GM18499 (cell line): ENCODE measurements around the gene KCNJ18.
"Not testable (repeated sequence)": the region's sequence is repeated elsewhere in the genome, so short reads cannot be mapped to it uniquely, and the experiment has no call there.

Experiments used
- ATAC-seq: cut with Tn5 transposase; IDR thresholded peaks from one replicate; pipeline ENCODE4 v1.9.1; 2021; ENCODE audit warnings: moderate number of reproducible peaks; ENCODE audit not compliant: insufficient read depth, unreplicated experiment

The KCNJ18 gene

GRCh38 chr17:21691883-21692703 is at the start of gene KCNJ18:
TSS of gene KCNJ18 (plus strand) at chr17:21692523. CDS start at chr17:21702787, 10,264 bp downstream.
- ATAC-seq = not testable (repeated sequence)

- not testable (repeated sequence) for ATAC-seq
These were observed 44.2 kb upstream of the KCNJ18 start for GRCh38 chr17:21648125-21648524.

- not testable (repeated sequence) for ATAC-seq
These were observed 42.3 kb upstream of the KCNJ18 start for GRCh38 chr17:21650043-21650442.

- ATAC-seq = not testable (repeated sequence)
These were observed 40.3 kb upstream of the KCNJ18 start for GRCh38 chr17:21652049-21652448.

GRCh38 chr17:21653211-21653610 is 39.1 kb upstream of the KCNJ18 start:
- ATAC-seq = not testable (repeated sequence)

- not testable (repeated sequence) for ATAC-seq
These were observed 35.6 kb upstream of the KCNJ18 start for GRCh38 chr17:21656518-21657309.

- not testable (repeated sequence) for ATAC-seq
These were observed 32.7 kb upstream of the KCNJ18 start for GRCh38 chr17:21659635-21660034.

GRCh38 chr17:21661455-21661854 is 30.9 kb upstream of the KCNJ18 start:
- ATAC-seq = not testable (repeated sequence)

GRCh38 chr17:21663166-21663565 is 29.2 kb upstream of the KCNJ18 start:
- ATAC-seq = not testable (repeated sequence)

- ATAC-seq = not testable (repeated sequence)
These were observed 28.5 kb upstream of the KCNJ18 start for GRCh38 chr17:21663614-21664474.

GRCh38 chr17:21665171-21665570 is 27.2 kb upstream of the KCNJ18 start:
- ATAC-seq = not testable (repeated sequence)

- ATAC-seq = not testable (repeated sequence)
These were observed 26.3 kb upstream of the KCNJ18 start for GRCh38 chr17:21665935-21666493.

- ATAC-seq = not testable (repeated sequence)
These were observed 25.5 kb upstream of the KCNJ18 start for GRCh38 chr17:21666711-21667412.

- ATAC-seq = not testable (repeated sequence)
These were observed 24.8 kb upstream of the KCNJ18 start for GRCh38 chr17:21667413-21668117.

- not testable (repeated sequence) for ATAC-seq
These were observed 24.2 kb upstream of the KCNJ18 start for GRCh38 chr17:21668118-21668488.

- not testable (repeated sequence) for ATAC-seq
These were observed 23.4 kb upstream of the KCNJ18 start for GRCh38 chr17:21668746-21669508.

GRCh38 chr17:21669616-21670360 is 22.5 kb upstream of the KCNJ18 start:
- not testable (repeated sequence) for ATAC-seq
